ENCODE results near the gene TMEM220. TPM values are rescaled to one million over a fixed set of nuclear protein-coding genes. Genes with fewer than 3 reads are reported as not detected.
"Not testable (repeated sequence)": the region's sequence is repeated elsewhere in the genome, so short reads cannot be mapped to it uniquely, and the experiment has no call there.

Gene TMEM220
- total RNA-seq, 1 donor from 2014 or later: 0.07 TPM

GRCh38 chr17:10754861-10755591 is 25.2 kb upstream of the TMEM220 start:
- intact Hi-C loops (cut with micrococcal nuclease): no loop called here

GRCh38 chr17:10754109-10754508 is 24.3 kb upstream of the TMEM220 start:
- intact Hi-C loops (cut with micrococcal nuclease): no loop called here

- intact Hi-C loops (cut with micrococcal nuclease): no loop called here
These were observed 22.9 kb upstream of the TMEM220 start for GRCh38 chr17:10752696-10753095.

- intact Hi-C loops (cut with micrococcal nuclease): no loop called here
These were observed 21.7 kb upstream of the TMEM220 start for GRCh38 chr17:10751563-10751962.

GRCh38 chr17:10750210-10750609 is 20.4 kb upstream of the TMEM220 start:
- intact Hi-C loops (cut with micrococcal nuclease): no loop called here

GRCh38 chr17:10748531-10749181 is 18.8 kb upstream of the TMEM220 start:
- intact Hi-C loops (cut with micrococcal nuclease): no loop called here

GRCh38 chr17:10745231-10745630 is 15.4 kb upstream of the TMEM220 start:
- intact Hi-C loops (cut with micrococcal nuclease): no loop called here

GRCh38 chr17:10744501-10745000 is 14.7 kb upstream of the TMEM220 start:
- intact Hi-C loops (cut with micrococcal nuclease): no loop called here

GRCh38 chr17:10743316-10744009 is 13.6 kb upstream of the TMEM220 start:
- intact Hi-C loops (cut with micrococcal nuclease): no loop called here

GRCh38 chr17:10742431-10742830 is 12.6 kb upstream of the TMEM220 start:
- intact Hi-C loops (cut with micrococcal nuclease): no loop called here

GRCh38 chr17:10741416-10742135 is 11.8 kb upstream of the TMEM220 start:
- intact Hi-C loops (cut with micrococcal nuclease): no loop called here

- intact Hi-C loops (cut with micrococcal nuclease): no loop called here
These were observed 9.6 kb upstream of the TMEM220 start for GRCh38 chr17:10739386-10739785.

GRCh38 chr17:10738521-10739258 is 8.9 kb upstream of the TMEM220 start:
- intact Hi-C loops (cut with micrococcal nuclease): no loop called here

- intact Hi-C loops (cut with micrococcal nuclease): loop anchor here (1.0 to 2.0 kb wide), 2 partner anchors 91 to 108 kb away; no protein-coding TSS in a partner anchor
These were observed 7.9 kb upstream of the TMEM220 start for GRCh38 chr17:10737736-10738135.

GRCh38 chr17:10737168-10737622 is 7.4 kb upstream of the TMEM220 start:
- intact Hi-C loops (cut with micrococcal nuclease): loop anchor here (1.0 to 2.0 kb wide), 2 partner anchors 90 to 108 kb away; no protein-coding TSS in a partner anchor

- intact Hi-C loops (cut with micrococcal nuclease): loop anchor here (2.0 kb wide), 1 partner anchor 89 kb away; no protein-coding TSS in a partner anchor
These were observed 6.0 kb upstream of the TMEM220 start for GRCh38 chr17:10735821-10736220.

- intact Hi-C loops (cut with micrococcal nuclease): no loop called here
These were observed 5.4 kb upstream of the TMEM220 start for GRCh38 chr17:10735251-10735650.

GRCh38 chr17:10733666-10734065 is 3.8 kb upstream of the TMEM220 start:
- intact Hi-C loops (cut with micrococcal nuclease): no loop called here

- intact Hi-C loops (cut with micrococcal nuclease): not testable (repeated sequence)
These were observed 2.3 kb upstream of the TMEM220 start for GRCh38 chr17:10732121-10732520.

GRCh38 chr17:10731408-10731879 is 1.6 kb upstream of the TMEM220 start:
- intact Hi-C loops (cut with micrococcal nuclease): no loop called here
